Lower lobe of right lung (tissue), 2 donors: ENCODE measurements around the gene PRELID3B. TPM values are rescaled to one million over a fixed set of nuclear protein-coding genes. Genes with fewer than 3 reads are reported as not detected.

Experiments
- ATAC-seq, 2 donors: fragments of 200-7000 bp; cut with Tn5 transposase; one replicate each; pipeline ENCODE4 v1.9.1; 2020 to 2022; ENCODE audit warnings: mild to moderate bottlenecking in 2 of 2, moderate library complexity in 2 of 2
- DNase-seq: peaks from one replicate; pipeline ENCODE4 v3.0.0-alpha.2; 2020
- H3K27ac ChIP-seq: fragments of 200-600 bp; one replicate; pipeline ENCODE4 v1.8.0; 2022
- H3K27me3 ChIP-seq: fragments of 200-600 bp; one replicate; pipeline ENCODE4 v1.8.0; 2022; ENCODE audit warnings: low read depth
- H3K36me3 ChIP-seq: fragments of 200-600 bp; one replicate; pipeline ENCODE4 v1.8.0; 2022; ENCODE audit warnings: mild to moderate bottlenecking
- H3K4me1 ChIP-seq: fragments of 200-600 bp; one replicate; pipeline ENCODE4 v1.8.0; 2022
- H3K4me3 ChIP-seq: fragments of 200-600 bp; one replicate; pipeline ENCODE4 v1.8.0; 2022; ENCODE audit warnings: mild to moderate bottlenecking
- H3K9me3 ChIP-seq: fragments of 200-600 bp; one replicate; pipeline ENCODE4 v1.8.0; 2022
- intact Hi-C: fragments of 100-400 bp; cut with DNase I; formaldehyde crosslinking; loops from one replicate; pipeline ENCODE4 v1.11.0; 2022
- total RNA-seq: library from RNA; stranded (reverse); fragmentation: NEBNext Ultra II Directional; extraction: Animal tissue kit (Norgen Biotek cat#: 25700); gene quantifications from one replicate; pipeline ENCODE4 v1.2.1, GENCODE V29; 2021
- TF ChIP-seq, protein P1 (sequence below): fragments of 200-600 bp; IDR thresholded peaks from one replicate; pipeline ENCODE4 v1.8.0; 2022; ENCODE audit warnings: antibody characterized with exemption, mild to moderate bottlenecking
- donor health status: DM: no; HTN: yes; CAD: no; lungs with severe emphysema.

Gene PRELID3B
- total RNA-seq, 1 donor from 2014 or later: 43.0 TPM

DNA sequence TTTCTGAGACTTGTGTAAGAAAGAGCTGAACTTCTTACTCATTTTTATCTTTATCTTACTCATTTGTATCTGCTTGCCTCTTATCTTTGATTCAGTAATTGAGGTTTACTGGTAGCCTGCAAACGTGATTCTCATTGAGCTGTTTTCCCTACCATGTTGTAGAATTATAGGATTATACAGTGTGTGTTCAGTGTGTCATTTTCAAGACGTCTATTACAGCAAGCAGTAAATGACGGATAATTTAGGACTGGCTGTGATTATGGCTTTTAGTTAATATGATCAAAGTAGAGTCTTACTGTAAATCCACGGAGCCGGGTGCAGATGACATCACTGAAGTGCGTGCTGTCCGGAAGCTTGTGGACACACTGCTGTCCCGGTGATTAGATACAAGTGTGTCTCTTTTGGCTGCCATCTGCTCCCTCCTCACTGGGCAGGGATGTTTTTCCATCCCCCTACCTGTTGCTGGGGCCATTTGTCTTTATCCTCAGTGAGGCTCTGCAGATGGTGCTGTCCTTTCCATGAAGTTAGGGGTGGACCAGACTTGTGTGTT lies 55.5 kb downstream of the PRELID3B start:
- no peaks in the 10 kb centered on the region for H3K27me3 ChIP-seq
- H3K27ac ChIP-seq: no peak overlapping the region
- no peak for DNase-seq
- H3K9me3 ChIP-seq: no peaks in the 10 kb centered on the region
- H3K4me3 ChIP-seq: no peak overlapping the region
- H3K36me3 ChIP-seq: peaks cover 63% of the 10 kb centered on the region
- TF ChIP-seq, protein P1, sequence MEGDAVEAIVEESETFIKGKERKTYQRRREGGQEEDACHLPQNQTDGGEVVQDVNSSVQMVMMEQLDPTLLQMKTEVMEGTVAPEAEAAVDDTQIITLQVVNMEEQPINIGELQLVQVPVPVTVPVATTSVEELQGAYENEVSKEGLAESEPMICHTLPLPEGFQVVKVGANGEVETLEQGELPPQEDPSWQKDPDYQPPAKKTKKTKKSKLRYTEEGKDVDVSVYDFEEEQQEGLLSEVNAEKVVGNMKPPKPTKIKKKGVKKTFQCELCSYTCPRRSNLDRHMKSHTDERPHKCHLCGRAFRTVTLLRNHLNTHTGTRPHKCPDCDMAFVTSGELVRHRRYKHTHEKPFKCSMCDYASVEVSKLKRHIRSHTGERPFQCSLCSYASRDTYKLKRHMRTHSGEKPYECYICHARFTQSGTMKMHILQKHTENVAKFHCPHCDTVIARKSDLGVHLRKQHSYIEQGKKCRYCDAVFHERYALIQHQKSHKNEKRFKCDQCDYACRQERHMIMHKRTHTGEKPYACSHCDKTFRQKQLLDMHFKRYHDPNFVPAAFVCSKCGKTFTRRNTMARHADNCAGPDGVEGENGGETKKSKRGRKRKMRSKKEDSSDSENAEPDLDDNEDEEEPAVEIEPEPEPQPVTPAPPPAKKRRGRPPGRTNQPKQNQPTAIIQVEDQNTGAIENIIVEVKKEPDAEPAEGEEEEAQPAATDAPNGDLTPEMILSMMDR: no peak
- no peak for ATAC-seq
- peaks cover 27% of the 10 kb centered on the region for H3K4me1 ChIP-seq
- intact Hi-C loops: no loop called here

DNA sequence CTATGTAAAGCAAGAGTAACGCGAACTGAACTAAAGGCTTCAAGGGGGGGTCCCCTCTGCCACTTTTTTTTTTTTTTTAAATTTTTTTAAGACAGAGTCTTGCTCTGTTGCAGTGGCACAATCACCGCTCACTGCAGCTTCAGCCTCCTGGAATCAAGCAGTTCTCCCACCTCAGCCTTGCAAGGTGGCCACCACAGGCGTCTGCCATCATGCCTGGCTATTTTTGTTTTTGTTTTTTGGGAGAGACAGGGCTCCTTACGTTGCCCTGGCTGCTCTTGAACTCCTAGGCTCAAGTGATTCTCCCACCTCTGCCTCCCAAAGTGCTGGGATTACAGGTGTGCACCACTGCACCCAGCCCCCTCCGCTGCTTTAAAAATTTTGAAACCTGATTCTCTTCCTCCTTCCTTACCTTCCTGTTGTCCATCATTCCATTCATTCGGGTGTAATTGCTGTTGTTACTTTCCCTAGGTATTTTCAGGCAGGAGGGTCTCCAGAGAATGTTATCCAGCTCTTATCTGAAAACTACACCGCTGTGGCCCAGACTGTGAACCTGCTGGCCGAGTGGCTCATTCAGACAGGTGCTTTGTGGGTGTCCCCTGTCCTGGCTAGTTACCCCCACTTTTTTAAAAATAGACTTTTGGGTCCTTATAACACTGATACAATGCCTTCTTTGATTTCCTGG lies 56.2 kb downstream of the PRELID3B start:
- H3K36me3 ChIP-seq: peaks cover 57% of the 10 kb centered on the region
- H3K4me1 ChIP-seq: peaks cover 32% of the 10 kb centered on the region
- no peak overlapping the region for H3K4me3 ChIP-seq
- H3K9me3 ChIP-seq: no peaks in the 10 kb centered on the region
- no peak for DNase-seq
- no peaks in the 10 kb centered on the region for H3K27me3 ChIP-seq
- intact Hi-C loops: no loop called here
- no peak for ATAC-seq
- H3K27ac ChIP-seq: no peak overlapping the region
- TF ChIP-seq, protein P1: no peak

DNA sequence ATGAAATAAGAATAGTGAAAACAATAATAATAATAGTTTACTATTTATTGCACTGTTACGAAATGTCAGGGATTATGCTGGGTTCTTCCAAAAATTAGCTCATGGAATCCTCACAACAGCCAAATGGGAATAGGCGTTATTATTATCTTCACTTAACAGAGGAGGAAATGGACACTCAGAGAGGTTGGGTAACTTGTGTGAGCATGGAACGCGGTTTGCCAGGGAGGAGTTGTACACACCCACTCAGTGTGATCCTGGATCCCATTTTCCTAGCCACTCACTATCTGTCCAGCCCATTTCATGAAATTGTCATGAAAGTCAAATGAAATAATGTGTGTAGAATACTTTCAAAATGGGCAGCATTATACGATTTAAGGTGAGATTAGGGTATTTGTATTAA lies 56.9 kb downstream of the PRELID3B start:
- DNase-seq: no peak
- TF ChIP-seq, protein P1: no peak
- no peaks in the 10 kb centered on the region for H3K9me3 ChIP-seq
- H3K4me3 ChIP-seq: no peak overlapping the region
- peaks cover 49% of the 10 kb centered on the region for H3K36me3 ChIP-seq
- no peak for ATAC-seq
- no peak overlapping the region for H3K27ac ChIP-seq
- intact Hi-C loops: no loop called here
- H3K27me3 ChIP-seq: no peaks in the 10 kb centered on the region
- peaks cover 32% of the 10 kb centered on the region for H3K4me1 ChIP-seq

DNA sequence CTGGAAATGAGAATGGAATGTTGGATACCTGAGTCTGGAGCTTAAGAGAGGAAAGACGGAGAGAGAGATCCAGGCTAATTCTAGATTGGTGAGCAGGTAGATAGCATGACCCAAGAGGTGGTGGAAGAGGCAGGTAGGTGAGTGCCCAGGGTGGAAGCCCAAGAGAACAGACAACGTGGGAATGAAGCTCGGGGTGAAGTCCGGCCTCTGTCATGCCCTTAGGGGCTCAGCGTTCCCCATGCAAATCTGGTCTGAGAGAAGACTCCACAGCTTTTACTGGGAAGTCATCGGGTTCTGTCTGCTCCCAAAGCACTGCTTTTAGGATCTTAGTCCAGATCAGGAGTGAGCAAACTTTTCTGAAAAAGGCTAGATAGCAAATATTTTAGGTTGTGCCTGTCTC lies 57.9 kb downstream of the PRELID3B start:
- TF ChIP-seq, protein P1: no peak
- peaks cover 40% of the 10 kb centered on the region for H3K36me3 ChIP-seq
- ATAC-seq: no peak
- H3K4me3 ChIP-seq: no peak overlapping the region
- H3K9me3 ChIP-seq: no peaks in the 10 kb centered on the region
- H3K27ac ChIP-seq: no peak overlapping the region
- H3K4me1 ChIP-seq: peaks cover 32% of the 10 kb centered on the region
- intact Hi-C loops: no loop called here
- H3K27me3 ChIP-seq: no peaks in the 10 kb centered on the region
- no peak for DNase-seq

Other genes starting within 250 kb of the PRELID3B start
- 0.97 TPM for gene GNAS-AS1, start 191.9 kb downstream of the PRELID3B start, total RNA-seq
- 744 TPM for gene GNAS, start 190.1 kb downstream of the PRELID3B start, total RNA-seq
- 54.1 TPM for gene NELFCD, start 61.5 kb downstream of the PRELID3B start, total RNA-seq
- gene CTSZ, start 35.5 kb downstream of the PRELID3B start, total RNA-seq: 533 TPM
- gene TUBB1, start 23.4 kb downstream of the PRELID3B start, total RNA-seq: 6.5 TPM
- 73.8 TPM for gene ATP5F1E, start 10.5 kb downstream of the PRELID3B start, total RNA-seq
- gene ZNF831, start 121.0 kb upstream of the PRELID3B start, total RNA-seq: 1.0 TPM